Measurements from ENCODE around the gene ISG20.
A peak's percentile ranks its signal among the peaks of the same experiment; 100 is the strongest.

ISG20 gene

GRCh38 chr15:88655800-88656488 lies 17.1 kb downstream of the ISG20 start:
- Histone ChIP-seq H3K27ac (no peak overlapping the region), H3K27me3 (no peaks in the 10 kb centered on the region), H3K4me3 (no peak overlapping the region), H3K4me1 (peaks cover 0 to 38% (median 27%) of the 10 kb centered on the region in 4 donors), H3K36me3 (no peaks in the 10 kb centered on the region), H3K9me3 (no peaks in the 10 kb centered on the region)
- intact Hi-C loops (cut with DNase I; ENCODE audit: low total_unique reads), result loop anchor here (5.0 to 10.0 kb wide), 3 partner anchors 51 to 476 kb away; partner anchors contain the start of gene ACAN
- DNase-seq, result peak in 1 of 2 donors; percentile 29
- TF ChIP-seq CTCF (IDR thresholded peaks at IDR 0.05), result no peak

GRCh38 chr15:88656760-88657221 lies 18.0 kb downstream of the ISG20 start:
- peak in 1 of 2 donors; percentile 63 for DNase-seq
- no peaks in the 10 kb centered on the region for H3K36me3 ChIP-seq
- intact Hi-C loops (cut with DNase I; ENCODE audit: low total_unique reads), result loop anchor here (1.0 to 10.0 kb wide), 4 partner anchors 51 to 476 kb away; partner anchors contain the start of gene ACAN
- no peak for TF ChIP-seq CTCF (IDR thresholded peaks at IDR 0.05)
- no peaks in the 10 kb centered on the region for H3K9me3 ChIP-seq
- H3K27me3 ChIP-seq, result no peaks in the 10 kb centered on the region
- peaks cover 0 to 46% (median 32%) of the 10 kb centered on the region in 4 donors for H3K4me1 ChIP-seq
- no peak overlapping the region for H3K4me3 ChIP-seq
- H3K27ac ChIP-seq, result no peak overlapping the region

GRCh38 chr15:88657326-88658069 lies 18.7 kb downstream of the ISG20 start:
- no peaks in the 10 kb centered on the region for H3K9me3 ChIP-seq
- TF ChIP-seq CTCF (IDR thresholded peaks at IDR 0.05), result peak; percentile 91 to 92
- H3K27me3 ChIP-seq, result no peaks in the 10 kb centered on the region
- H3K36me3 ChIP-seq, result no peaks in the 10 kb centered on the region
- intact Hi-C loops (cut with DNase I; ENCODE audit: low total_unique reads), result loop anchor here (1.0 to 10.0 kb wide), 4 partner anchors 50 to 475 kb away; partner anchors contain the start of gene ACAN
- H3K4me3 ChIP-seq, result no peak overlapping the region
- peak in 1 of 2 donors; percentile 71 for DNase-seq
- H3K4me1 ChIP-seq, result peaks cover 0 to 53% (median 32%) of the 10 kb centered on the region in 4 donors
- H3K27ac ChIP-seq, result peak overlapping the region in 1 of 2 donors; percentile 68

- Histone ChIP-seq H3K4me1 (peaks cover 0 to 61% (median 37%) of the 10 kb centered on the region in 4 donors), H3K27me3 (no peaks in the 10 kb centered on the region), H3K9me3 (no peaks in the 10 kb centered on the region), H3K27ac (peak overlapping the region; percentile 29 to 68), H3K36me3 (no peaks in the 10 kb centered on the region), H3K4me3 (no peak overlapping the region)
- intact Hi-C loops (cut with DNase I; ENCODE audit: low total_unique reads), result loop anchor here (5.0 to 10.0 kb wide), 3 partner anchors 49 to 474 kb away; partner anchors contain the start of gene ACAN
- peak in 1 of 2 donors; percentile 61 for DNase-seq
- no peak for TF ChIP-seq CTCF (IDR thresholded peaks at IDR 0.05)
Observed at GRCh38 chr15:88658070-88658965, 19.5 kb downstream of the ISG20 start.

Data from tibial artery (tissue), 4 donors.